ENCODE measurements around the gene THEM4. TPM values are rescaled to one million over a fixed set of nuclear protein-coding genes. Genes with fewer than 3 reads are reported as not detected.

THEM4 gene
- total RNA-seq, 2 experiments from 2014 or later = 24.0 to 24.5 TPM

- TF ChIP-seq, protein P1, sequence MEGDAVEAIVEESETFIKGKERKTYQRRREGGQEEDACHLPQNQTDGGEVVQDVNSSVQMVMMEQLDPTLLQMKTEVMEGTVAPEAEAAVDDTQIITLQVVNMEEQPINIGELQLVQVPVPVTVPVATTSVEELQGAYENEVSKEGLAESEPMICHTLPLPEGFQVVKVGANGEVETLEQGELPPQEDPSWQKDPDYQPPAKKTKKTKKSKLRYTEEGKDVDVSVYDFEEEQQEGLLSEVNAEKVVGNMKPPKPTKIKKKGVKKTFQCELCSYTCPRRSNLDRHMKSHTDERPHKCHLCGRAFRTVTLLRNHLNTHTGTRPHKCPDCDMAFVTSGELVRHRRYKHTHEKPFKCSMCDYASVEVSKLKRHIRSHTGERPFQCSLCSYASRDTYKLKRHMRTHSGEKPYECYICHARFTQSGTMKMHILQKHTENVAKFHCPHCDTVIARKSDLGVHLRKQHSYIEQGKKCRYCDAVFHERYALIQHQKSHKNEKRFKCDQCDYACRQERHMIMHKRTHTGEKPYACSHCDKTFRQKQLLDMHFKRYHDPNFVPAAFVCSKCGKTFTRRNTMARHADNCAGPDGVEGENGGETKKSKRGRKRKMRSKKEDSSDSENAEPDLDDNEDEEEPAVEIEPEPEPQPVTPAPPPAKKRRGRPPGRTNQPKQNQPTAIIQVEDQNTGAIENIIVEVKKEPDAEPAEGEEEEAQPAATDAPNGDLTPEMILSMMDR (IDR thresholded peaks at IDR 0.05) = no peak
- peak overlapping the region in 1 of 2 donors; percentile 25 for H3K27ac ChIP-seq (ENCODE audit: low read depth in 1 of 2, low read length in 2 of 2)
- H3K27me3 ChIP-seq (ENCODE audit: control insufficient read depth in 1 of 2, insufficient read depth in 2 of 2, low read length in 2 of 2) = no peaks in the 10 kb centered on the region
- DNase-seq (no peak), ATAC-seq (ENCODE audit: poor library complexity) (no peak)
- H3K4me3 ChIP-seq (ENCODE audit: low read length) = peak overlapping the region; percentile 59
- Mint-ChIP-seq H3K36me3 (ENCODE audit: low read depth) (no peaks in the 10 kb centered on the region), H3K27ac (peak overlapping the region; percentile 84), H3K4me1 (ENCODE audit: low read depth) (peaks cover 83% of the 10 kb centered on the region), H3K27me3 (no peaks in the 10 kb centered on the region), H3K4me3 (peak overlapping the region; percentile 76), H3K9me3 (no peaks in the 10 kb centered on the region)
- H3K36me3 ChIP-seq (ENCODE audit: insufficient read depth, low read length) = no peaks in the 10 kb centered on the region
- POLR2A ChIA-PET = interaction anchor here (1.2 to 3.5 kb wide), 2 partner anchors 9 to 82 kb away, joined by 3 to 14 read pairs; no protein-coding TSS in a partner anchor
- intact Hi-C loops (cut with DNase I, micrococcal nuclease) = no loop called here
- CTCF ChIA-PET = no interaction called here
- no peaks in the 10 kb centered on the region for H3K9me3 ChIP-seq (ENCODE audit: control insufficient read depth in 1 of 2, insufficient read depth in 1 of 2, low read length in 2 of 2)
- H3K4me1 ChIP-seq (ENCODE audit: insufficient read depth, low read length) = peaks cover 91% of the 10 kb centered on the region
These were observed 84.1 kb downstream of the THEM4 start for GRCh38 chr1:151825204-151825603.

Other genes starting within 250 kb of the THEM4 start
- not detected for gene CELF3, start 192.7 kb downstream of the THEM4 start, total RNA-seq
- gene RIIAD1, start 188.0 kb downstream of the THEM4 start, total RNA-seq = not detected
- gene MRPL9, start 146.0 kb downstream of the THEM4 start, total RNA-seq = 100 to 1,000 TPM; 152 to 164 TPM
- gene TDRKH, start 119.0 kb downstream of the THEM4 start, total RNA-seq = 1 to 10 TPM; 6.1 to 6.4 TPM
- under 1 TPM; 0.06 to 0.16 TPM for gene LINGO4, start 104.1 kb downstream of the THEM4 start, total RNA-seq
- gene RORC, start 77.7 kb downstream of the THEM4 start, total RNA-seq = 1 to 10 TPM; 3.6 to 3.7 TPM
- under 1 TPM; 0.75 to 0.88 TPM for gene C2CD4D, start 69.7 kb downstream of the THEM4 start, total RNA-seq
- gene THEM5, start 55.8 kb downstream of the THEM4 start, total RNA-seq = not detected
- gene S100A10, start 84.3 kb upstream of the THEM4 start, total RNA-seq = 100 to 1,000 TPM; 189 to 204 TPM
- gene S100A11, start 127.5 kb upstream of the THEM4 start, total RNA-seq = 10 to 100 TPM; 23.6 to 24.1 TPM
- gene TCHHL1, start 179.6 kb upstream of the THEM4 start, total RNA-seq = not detected
- gene TCHH, start 205.9 kb upstream of the THEM4 start, total RNA-seq = not detected
- gene RPTN, start 249.7 kb upstream of the THEM4 start, total RNA-seq = not detected